BE2C (cell line): ENCODE data around the gene EFCAB11.

Source experiments
- DNase-seq: peaks from one replicate; pipeline ENCODE4 v3.0.0-alpha.2; 2020
- H3K27me3 ChIP-seq: fragments of 250-450 bp; sonication (Bioruptor Pico); 2 replicates; pipeline ENCODE4 v1.5.1; 2020; ENCODE audit warnings: mild to moderate bottlenecking
- H3K36me3 ChIP-seq: fragments of 250-450 bp; sonication (Bioruptor Pico); 2 replicates; pipeline ENCODE4 v1.5.1; 2020; ENCODE audit warnings: mild to moderate bottlenecking
- H3K4me1 ChIP-seq: fragments of 250-450 bp; sonication (Bioruptor Pico); 2 replicates; pipeline ENCODE4 v1.5.1; 2020
- H3K4me3 ChIP-seq: 2 replicates; pipeline ENCODE4 v1.5.1; 2011; ENCODE audit warnings: low read depth, low read length
- H3K9me3 ChIP-seq: fragments of 250-450 bp; sonication (Bioruptor Pico); 2 replicates; pipeline ENCODE4 v1.5.1; 2020
- CTCF ChIP-seq: IDR thresholded peaks from 2 replicates; pipeline ENCODE4 v1.5.1; 2012; ENCODE audit warnings: mild to moderate bottlenecking, low read depth, low read length

EFCAB11 gene

GRCh38 chr14:89955745-89956660 lies 1.5 kb upstream of the EFCAB11 start, which contains the start of gene TDP1:
TDP1 (plus strand) TSS chr14:89955927; CDS start chr14:89963115, 7,188 bp downstream.
- DNase-seq = peak; percentile 98
- peak; percentile 29 for TF ChIP-seq CTCF
- Histone ChIP-seq H3K4me1 (peaks cover 3% of the 10 kb centered on the region; the same call in 1 of the 2 replicates), H3K4me3 (peak within 1 kb of the TSS; percentile 84), H3K36me3 (peaks cover 8% of the 10 kb centered on the region), H3K9me3 (no peaks in the 10 kb centered on the region), H3K27me3 (no peaks in the 10 kb centered on the region)

- Histone ChIP-seq H3K36me3 (peaks cover 8% of the 10 kb centered on the region), H3K9me3 (no peaks in the 10 kb centered on the region), H3K4me3 (peak overlapping the region; percentile 84), H3K4me1 (peaks cover 3% of the 10 kb centered on the region; the same call in 1 of the 2 replicates), H3K27me3 (no peaks in the 10 kb centered on the region)
- TF ChIP-seq CTCF = no peak
- DNase-seq = no peak
These were observed 653 bp upstream of the EFCAB11 start for GRCh38 chr14:89955022-89955744.

- no peaks in the 10 kb centered on the region for H3K9me3 ChIP-seq
- H3K27me3 ChIP-seq = no peaks in the 10 kb centered on the region
- H3K4me3 ChIP-seq = peak overlapping the region; percentile 73
- no peak for TF ChIP-seq CTCF
- peaks cover 8% of the 10 kb centered on the region for H3K36me3 ChIP-seq
- peaks cover 3% of the 10 kb centered on the region; the same call in 1 of the 2 replicates for H3K4me1 ChIP-seq
- no peak for DNase-seq
These were observed 928 bp downstream of the EFCAB11 start for GRCh38 chr14:89953602-89954001.

- peaks cover 3% of the 10 kb centered on the region; the same call in 1 of the 2 replicates for H3K4me1 ChIP-seq
- H3K27me3 ChIP-seq = no peaks in the 10 kb centered on the region
- no peaks in the 10 kb centered on the region for H3K9me3 ChIP-seq
- DNase-seq = no peak
- TF ChIP-seq CTCF = no peak
- peaks cover 3% of the 10 kb centered on the region for H3K36me3 ChIP-seq
- H3K4me3 ChIP-seq = no peak overlapping the region
These were observed 2.0 kb downstream of the EFCAB11 start for GRCh38 chr14:89952576-89952975.

- H3K9me3 ChIP-seq = no peaks in the 10 kb centered on the region
- H3K4me3 ChIP-seq = no peak overlapping the region
- DNase-seq = no peak
- no peaks in the 10 kb centered on the region for H3K27me3 ChIP-seq
- H3K4me1 ChIP-seq = no peaks in the 10 kb centered on the region
- no peak for TF ChIP-seq CTCF
- H3K36me3 ChIP-seq = no peaks in the 10 kb centered on the region
These were observed 7.2 kb downstream of the EFCAB11 start for GRCh38 chr14:89947344-89947743.
